GM21737 (cell line): ENCODE data around the gene IL4.
"Not testable (repeated sequence)": the region's sequence is repeated elsewhere in the genome, so short reads cannot be mapped to it uniquely, and the experiment has no call there.

Experiments
- ATAC-seq: cut with Tn5 transposase; IDR thresholded peaks from one replicate; pipeline ENCODE4 v1.9.1; 2021; ENCODE audit warnings: mild to moderate bottlenecking, moderate library complexity; ENCODE audit not compliant: unreplicated experiment

The IL4 gene

GRCh38 chr5:132689513-132689912 lies 15.7 kb downstream of the IL4 start:
- ATAC-seq: no peak

GRCh38 chr5:132690156-132690555 lies 16.4 kb downstream of the IL4 start:
- ATAC-seq: no peak

GRCh38 chr5:132691755-132692631 lies 18.2 kb downstream of the IL4 start:
- not testable (repeated sequence) for ATAC-seq

GRCh38 chr5:132692632-132692967 lies 18.8 kb downstream of the IL4 start:
- ATAC-seq: no peak

GRCh38 chr5:132695956-132696355 lies 22.2 kb downstream of the IL4 start:
- ATAC-seq: no peak

GRCh38 chr5:132704875-132705274 lies 31.1 kb downstream of the IL4 start:
- no peak for ATAC-seq

- no peak for ATAC-seq
Observed at GRCh38 chr5:132708645-132709044, 34.9 kb downstream of the IL4 start.

GRCh38 chr5:132714456-132715307 lies 40.9 kb downstream of the IL4 start:
- ATAC-seq: no peak

- no peak for ATAC-seq
Observed at GRCh38 chr5:132718544-132719312, 44.9 kb downstream of the IL4 start.

GRCh38 chr5:132725745-132726144 lies 52.0 kb downstream of the IL4 start:
- ATAC-seq: no peak

- ATAC-seq: no peak
Observed at GRCh38 chr5:132729896-132730295, 56.1 kb downstream of the IL4 start.
